CD4-positive, alpha-beta T cell treated with Interleukin-4 for 1 hour (primary cell): ENCODE data around the gene ANKIB1.

Experiments
- DNase-seq, 2 donors: peaks; one replicate each; pipeline ENCODE4 v3.0.0-alpha.2; 2020 to 2022

ANKIB1 gene

DNA sequence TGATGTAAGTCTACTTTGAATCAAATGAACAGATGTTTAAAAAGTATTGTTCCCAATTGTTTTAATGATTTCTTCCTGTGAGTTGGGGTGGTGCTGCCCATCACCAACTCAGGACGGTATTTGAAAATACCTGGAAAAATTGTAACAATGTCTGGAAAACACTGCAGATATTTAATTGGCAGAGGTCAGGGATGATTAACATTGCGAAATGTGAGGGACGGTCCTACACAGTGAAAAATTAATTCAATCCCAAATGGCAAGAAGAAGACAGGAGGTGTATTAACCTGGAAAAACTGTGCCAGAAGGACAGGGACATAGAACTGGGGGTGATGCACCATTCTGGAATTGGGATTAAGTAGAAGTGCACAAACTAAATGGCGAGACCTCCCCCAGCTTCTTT, 29.6 kb downstream of the ANKIB1 start:
- DNase-seq = no peak

GRCh38 chr7:92276460-92276864, 30.7 kb downstream of the ANKIB1 start:
- DNase-seq = no peak

DNA sequence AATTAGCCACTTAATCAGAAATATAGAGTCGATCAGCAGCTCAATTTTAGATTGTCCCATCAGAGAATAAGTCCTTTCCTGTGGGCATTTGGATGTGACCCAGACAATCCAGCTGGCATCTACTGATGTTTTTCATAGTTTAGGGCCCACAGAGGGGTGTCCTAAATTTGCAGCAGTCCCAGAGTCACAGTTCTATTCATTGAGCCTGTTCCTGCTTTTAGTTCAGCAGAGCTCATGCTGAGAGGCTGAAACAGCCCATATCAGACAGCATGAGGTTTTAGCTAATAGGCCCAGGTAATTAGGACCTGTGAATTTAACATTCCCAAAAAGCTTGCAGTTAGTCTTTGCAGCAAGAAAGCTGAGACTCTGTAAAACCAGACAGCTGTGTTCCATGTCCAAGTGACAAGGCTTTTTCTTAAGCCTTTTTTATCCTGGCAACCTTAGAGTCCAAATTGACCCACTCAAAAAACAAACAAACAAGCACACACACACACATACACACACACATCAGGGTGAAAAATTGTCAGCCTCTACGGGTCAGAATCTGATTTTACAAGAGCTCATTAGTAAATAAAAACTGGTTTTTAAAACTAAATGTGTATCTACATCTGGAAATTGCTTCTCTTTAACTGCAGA, 33.7 kb downstream of the ANKIB1 start:
- DNase-seq = no peak

- no peak for DNase-seq
Observed at GRCh38 chr7:92281031-92281430, 35.3 kb downstream of the ANKIB1 start.

GRCh38 chr7:92282221-92282814, 36.5 kb downstream of the ANKIB1 start:
- DNase-seq = no peak

DNA sequence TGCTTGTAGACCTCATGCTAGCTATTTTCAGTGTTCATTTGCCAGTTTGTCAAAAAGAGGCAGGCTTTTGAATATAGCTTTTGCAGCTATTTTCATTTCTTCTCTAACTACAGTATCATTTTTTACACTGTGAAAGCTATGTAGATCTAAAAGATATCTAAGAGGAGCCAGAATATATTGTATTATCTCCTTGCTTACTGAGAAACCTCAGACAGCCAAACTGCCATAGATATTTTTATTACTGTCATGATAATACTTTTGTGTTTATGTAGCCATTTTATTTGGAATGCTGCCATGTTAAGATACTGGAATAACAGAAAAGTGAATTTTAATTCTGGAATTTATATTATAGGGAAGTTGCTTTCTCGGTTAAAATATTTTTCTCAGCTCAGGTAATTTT, 37.2 kb downstream of the ANKIB1 start:
- no peak for DNase-seq

DNA sequence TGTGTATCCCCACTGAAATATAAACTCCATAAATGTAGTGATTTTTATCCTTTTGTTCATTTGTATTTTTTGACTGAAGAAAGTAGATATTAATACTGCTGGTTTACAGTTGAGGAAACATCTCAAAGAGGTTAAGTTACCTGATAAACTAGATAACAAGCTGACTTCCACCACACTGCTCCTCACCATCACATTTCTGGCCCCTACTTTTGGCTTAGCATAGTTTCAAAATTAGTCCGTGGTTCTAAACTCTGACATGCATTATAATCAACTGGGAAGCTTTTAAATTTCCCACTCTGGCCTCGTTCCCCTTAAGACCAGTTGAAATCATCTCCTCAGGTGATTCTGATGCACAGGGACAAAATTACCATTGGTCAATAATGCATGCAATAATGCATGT, 43.5 kb downstream of the ANKIB1 start:
- no peak for DNase-seq

GRCh38 chr7:92292981-92293380, 47.2 kb downstream of the ANKIB1 start:
- DNase-seq = no peak

DNA sequence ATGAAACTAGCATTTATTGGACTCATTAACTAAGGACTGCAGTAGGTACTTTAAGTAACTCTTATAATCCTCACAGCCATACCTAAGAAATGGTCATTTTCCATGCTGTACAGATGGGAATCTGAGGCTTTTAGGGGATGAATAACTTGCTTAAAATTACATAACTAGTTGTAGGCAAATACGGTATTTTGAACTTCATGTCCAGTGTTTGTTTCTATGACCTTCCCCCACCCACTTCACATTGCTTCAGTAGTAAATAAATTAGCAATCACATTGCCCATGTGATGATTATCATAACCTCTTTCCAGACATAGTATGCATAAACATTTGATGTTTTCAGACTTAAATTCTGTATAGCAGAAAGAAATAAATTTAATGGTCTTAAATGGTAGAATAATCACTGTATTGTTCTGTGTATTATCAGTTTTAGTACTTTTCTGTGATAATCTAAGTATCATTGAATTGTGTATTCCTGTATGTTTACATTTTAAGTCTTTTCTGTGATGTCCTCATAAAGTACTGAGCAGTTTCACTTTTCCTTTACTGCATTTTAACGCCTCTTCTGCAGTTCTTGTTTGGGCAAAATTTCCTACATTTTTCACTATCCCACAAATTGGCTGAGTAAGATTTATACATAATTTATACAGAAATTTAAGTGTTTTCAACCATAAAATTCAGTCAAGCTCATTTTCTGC, 48.3 kb downstream of the ANKIB1 start:
- no peak for DNase-seq

- no peak for DNase-seq
Observed at GRCh38 chr7:92295391-92295790, 49.6 kb downstream of the ANKIB1 start.

DNA sequence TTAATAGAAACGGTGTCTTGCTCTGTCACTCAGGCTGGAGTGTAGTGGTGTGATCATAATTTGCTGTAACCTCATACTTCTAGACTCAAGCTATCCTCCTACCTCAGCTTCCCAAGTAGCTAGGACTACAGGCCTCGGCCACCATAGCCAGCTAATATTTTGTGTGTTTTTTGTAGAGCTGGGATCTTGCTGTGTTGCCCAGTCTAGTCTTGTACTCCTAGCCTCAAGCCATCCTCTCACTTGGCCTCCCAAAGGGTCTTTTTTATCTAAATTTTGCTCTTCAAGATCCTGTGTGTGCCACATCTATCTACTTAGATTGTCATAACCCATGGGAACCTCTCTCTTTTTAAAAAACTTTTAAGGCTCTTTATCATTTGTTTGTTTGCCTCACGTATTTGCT, 50.5 kb downstream of the ANKIB1 start:
- DNase-seq = no peak

DNA sequence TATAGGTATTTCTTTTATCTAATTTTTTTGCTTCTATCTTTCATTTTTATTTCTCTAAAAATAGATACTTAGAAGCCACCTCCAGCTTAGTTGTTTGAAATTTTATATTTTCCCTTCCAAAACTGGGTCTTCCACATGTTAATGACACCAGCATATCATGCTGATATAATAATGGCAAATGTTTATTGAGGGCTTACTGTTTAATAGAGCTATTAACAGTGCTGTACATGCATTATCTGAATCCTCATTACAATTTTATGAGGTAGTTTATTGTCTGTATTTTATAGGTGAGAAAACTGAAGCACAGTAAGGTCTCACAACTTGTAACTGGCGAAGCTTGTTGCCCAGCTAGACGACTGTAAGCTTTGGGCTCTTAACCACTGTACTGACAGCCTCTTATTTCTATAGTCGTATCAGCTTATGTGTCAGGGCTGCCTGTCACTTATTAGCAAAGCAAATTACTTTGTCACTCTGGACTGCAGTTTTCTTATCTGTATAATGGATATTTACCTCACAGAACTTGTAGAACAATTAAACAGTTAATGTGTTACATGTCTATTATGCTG, 51.2 kb downstream of the ANKIB1 start:
- no peak for DNase-seq

- no peak for DNase-seq
Observed at GRCh38 chr7:92297736-92298135, 52.0 kb downstream of the ANKIB1 start.

- DNase-seq = no peak
Observed at GRCh38 chr7:92303761-92304160, 58.0 kb downstream of the ANKIB1 start.

DNA sequence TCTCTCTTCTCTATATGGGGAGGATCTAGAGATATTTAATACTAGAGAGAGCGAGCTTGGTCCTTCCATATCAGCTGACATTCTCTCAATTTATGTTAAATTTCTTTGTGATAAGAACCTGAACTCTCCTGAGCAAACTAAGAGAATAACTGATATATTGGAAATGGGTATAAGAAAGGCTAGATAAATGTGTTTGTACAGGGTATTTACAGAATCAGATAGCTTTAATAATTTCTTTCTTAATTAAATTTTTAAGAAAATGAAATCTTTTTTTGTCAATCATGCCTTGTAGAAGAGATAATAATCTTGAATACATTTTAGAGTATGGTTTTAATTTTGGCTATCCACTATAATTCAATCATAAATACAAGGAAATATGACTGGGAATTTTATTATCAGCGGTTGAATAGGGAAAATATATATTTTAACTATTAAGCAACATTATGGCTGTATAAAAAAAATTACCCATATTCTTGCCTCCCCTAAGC, 58.7 kb downstream of the ANKIB1 start:
- DNase-seq = no peak

GRCh38 chr7:92306153-92306552, 60.4 kb downstream of the ANKIB1 start:
- DNase-seq = no peak

DNA sequence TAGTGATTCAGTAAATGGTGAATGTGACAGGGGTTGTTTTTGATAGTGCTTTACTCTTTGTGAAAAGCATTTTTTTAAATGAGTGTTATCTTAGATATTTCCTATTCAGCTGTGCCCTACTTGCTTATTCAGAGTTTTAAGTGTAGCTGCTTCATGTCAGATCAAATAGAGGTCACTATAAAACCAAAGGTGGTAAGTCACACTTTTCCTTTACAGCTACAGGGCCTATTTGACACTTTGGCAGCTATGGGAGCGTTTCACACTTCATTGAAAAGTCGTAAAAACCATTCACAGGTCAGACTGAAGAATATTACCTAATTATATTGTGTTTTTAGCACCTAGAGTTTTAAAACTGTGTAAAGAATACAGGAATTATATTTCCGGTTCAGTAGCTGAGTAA, 67.3 kb downstream of the ANKIB1 start:
- DNase-seq = peak in 1 of 2 donors; percentile 13

GRCh38 chr7:92319243-92319642, 73.5 kb downstream of the ANKIB1 start:
- DNase-seq = no peak

DNA sequence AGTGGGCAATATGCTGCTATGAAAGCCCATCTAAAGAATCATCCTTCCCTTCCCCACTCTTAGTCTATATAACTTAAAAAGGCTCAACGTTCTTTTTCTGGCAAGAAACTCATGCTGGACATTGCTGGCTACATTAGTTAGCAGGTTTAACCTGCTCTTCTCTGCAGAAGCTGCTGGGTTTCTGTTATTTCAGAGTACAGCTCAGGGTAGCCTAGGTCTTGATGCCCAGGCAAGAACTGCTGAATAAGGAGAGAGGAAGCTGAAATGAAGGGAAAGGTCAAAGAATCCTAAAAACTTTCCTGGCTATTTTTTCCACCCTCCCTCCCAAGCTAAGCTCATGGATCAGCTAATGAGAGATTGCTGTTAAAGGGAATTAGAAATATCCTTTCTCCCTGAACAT, 79.4 kb downstream of the ANKIB1 start:
- no peak for DNase-seq

DNA sequence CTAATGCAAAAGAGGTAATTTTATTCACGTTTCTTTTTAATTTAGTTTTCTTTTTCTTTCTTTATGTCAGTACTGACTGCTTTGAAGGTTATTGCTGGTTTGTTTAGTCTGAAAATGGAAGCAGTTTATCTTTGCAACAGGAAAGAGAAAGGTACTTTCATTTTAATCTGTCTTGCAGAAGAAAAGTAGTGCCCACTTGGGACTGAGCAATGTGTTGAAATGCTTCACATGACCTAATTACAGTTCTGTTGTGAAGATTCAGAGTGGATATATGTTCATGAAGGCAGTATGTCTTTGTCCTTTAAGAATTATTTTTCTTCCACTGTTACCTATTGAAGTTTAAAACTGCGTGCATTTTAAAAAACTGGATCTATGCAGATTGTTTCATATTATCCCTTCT, 80.1 kb downstream of the ANKIB1 start:
- no peak for DNase-seq

DNA sequence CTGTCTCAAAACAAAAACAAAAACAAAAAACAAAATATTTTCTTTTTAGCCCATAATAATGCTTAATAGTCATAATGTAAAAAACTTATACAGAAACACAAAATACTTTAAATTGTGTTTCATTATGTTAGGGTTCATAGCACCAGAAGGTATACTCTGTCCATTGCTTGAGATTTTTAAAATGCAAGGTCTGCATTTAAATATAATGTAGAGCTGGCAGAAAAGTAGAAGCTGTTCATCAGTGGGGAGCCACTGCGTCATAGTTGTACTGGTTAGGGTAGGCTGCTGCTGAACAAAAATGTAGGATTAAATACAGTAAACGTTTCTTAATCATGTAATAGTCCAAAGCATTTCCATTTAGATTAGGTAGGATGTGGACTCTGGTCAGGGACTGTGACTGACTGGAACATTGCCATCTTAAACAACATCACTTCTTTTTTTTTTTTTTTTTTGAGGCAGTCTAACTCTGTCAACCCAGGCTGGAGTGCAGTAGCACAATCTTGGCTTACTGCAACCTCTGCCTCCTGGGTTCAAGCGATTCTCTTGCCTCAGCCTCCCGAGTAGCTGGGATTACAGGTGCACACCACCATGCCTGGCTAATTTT, 85.2 kb downstream of the ANKIB1 start:
- no peak for DNase-seq

DNA sequence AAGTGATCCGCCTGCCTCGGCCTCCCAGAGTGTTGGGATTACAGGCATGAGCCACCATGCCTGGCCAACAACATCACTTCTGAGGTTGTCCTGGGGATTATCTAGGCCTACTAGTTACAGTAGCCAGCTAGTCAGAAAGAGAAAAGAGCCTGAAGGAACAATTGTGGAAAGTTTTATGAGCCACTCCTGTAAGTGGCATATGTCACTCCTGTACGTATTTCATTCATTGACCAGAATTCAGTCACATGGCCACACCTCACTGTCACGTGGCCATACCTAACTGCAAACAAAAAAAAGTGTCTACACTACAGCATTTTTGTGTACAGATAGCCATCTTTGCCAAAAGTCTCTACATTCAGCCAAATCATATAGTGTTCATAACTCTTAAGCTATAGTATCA, 85.7 kb downstream of the ANKIB1 start:
- no peak for DNase-seq

DNA sequence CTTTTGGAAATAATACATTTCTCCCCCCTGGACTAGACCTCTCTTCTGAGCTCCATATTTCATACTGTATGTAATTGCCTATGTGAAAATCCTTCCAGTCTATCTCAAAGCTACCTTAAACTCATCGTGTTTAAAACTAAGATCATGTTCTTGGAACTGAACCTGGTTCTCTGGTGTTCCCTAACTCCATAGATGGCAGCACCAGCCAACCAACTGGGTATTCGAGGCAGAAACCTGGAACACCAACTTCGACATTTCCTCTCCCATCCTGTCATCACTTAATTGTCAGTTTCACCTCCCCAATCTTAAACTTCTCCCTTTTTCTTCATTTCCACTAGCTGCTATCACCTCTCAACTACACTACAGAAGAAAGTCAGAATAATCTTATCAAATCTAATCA, 87.0 kb downstream of the ANKIB1 start:
- no peak for DNase-seq

DNA sequence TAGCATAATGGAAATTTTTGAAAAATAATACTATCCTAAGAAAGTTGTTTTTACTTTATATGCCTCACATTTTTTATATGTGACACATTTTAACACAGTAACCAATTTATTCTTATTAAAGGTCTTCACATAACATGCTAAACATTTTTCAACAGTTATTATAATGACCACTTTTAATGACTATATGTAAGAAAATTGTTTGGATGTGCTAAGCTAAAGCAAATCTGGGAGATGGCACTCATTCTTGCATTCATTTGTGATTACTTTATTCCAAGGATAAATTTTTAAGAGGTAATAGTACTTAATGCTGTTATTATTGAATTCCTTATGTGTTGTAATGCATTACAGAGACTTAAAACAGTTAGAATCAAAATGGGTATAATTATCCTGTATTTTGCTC, 88.1 kb downstream of the ANKIB1 start:
- DNase-seq = no peak
